ENCODE measurements around the gene UVSSA. TPM values are rescaled to one million over a fixed set of nuclear protein-coding genes. Genes with fewer than 3 reads are reported as not detected.

UVSSA gene
- total RNA-seq, 1 donor from 2014 or later: 33.9 TPM

DNA sequence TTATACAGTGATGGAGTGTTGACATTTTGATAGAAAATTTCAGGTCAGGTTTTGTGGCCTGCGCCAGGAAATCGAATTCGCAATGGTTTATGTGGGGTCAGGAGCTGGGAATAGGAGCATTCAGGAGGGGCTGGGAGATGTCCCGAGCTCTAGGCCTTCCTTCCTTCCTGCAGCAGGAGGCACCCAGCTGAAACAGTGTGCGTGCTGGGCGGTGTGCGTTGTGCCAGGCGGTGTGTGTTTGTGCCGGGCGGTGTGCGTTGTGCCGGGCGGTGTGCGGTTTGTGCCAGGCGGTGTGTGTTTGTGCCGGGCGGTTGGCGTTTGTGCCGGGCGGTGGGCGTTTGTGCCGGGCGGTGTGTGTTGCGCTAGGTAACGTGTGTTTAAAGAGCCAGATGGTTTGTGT is 1.7 kb downstream of the UVSSA start:
- no peak for DNase-seq

DNA sequence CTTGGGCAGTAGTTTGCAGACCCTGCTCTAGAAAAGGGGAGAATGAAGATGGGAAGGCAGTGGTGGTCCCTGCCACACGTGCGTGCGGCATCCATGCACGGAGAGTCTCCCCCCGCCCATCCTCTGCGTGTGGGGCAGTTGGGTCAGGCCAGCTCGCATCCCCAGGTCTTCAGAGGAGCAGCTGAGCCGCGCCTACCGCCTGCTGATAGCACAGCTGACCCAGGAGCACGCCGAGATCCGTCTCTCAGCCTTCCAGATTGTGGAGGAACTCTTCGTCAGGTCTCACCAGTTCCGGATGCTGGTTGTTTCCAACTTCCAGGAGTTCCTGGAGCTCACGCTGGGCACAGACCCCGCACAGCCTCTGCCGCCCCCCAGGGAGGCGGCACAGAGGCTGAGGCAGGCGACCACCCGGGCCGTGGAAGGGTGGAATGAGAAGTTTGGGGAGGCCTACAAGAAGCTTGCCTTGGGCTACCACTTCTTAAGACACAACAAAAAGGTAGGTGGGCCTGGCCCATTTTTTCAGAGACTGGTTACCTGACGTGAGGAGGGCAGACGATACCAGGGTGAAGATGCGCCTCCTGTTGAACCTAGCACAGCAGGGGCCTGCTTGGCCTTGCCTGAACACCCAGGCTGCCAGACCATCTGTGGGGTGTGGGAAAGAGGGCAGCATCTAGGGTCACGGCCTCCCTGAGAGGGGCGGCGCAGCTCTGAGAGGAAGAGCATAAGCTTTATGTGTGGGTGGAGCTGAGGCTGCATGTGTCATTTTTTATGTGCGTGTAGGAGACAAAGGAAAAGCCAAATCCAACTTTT is 2.6 kb downstream of the UVSSA start:
- no peak overlapping the region for H3K4me3 Mint-ChIP-seq (ENCODE audit: unreplicated experiment)
- H3K36me3 Mint-ChIP-seq (ENCODE audit: unreplicated experiment): peaks cover 8% of the 10 kb centered on the region
- H3K27ac Mint-ChIP-seq (ENCODE audit: unreplicated experiment): peak overlapping the region; percentile 71

More for the DNA sequence above, 1.7 kb downstream of the UVSSA start:
- Mint-ChIP-seq H3K4me1 (ENCODE audit: low read depth, unreplicated experiment) (peaks cover 16% of the 10 kb centered on the region), H3K27me3 (ENCODE audit: unreplicated experiment) (peaks cover 12% of the 10 kb centered on the region), H3K27ac (ENCODE audit: unreplicated experiment) (peak overlapping the region; percentile 71), H3K36me3 (ENCODE audit: unreplicated experiment) (peaks cover 8% of the 10 kb centered on the region), H3K4me3 (ENCODE audit: unreplicated experiment) (peak overlapping the region; percentile 86), H3K9me3 (ENCODE audit: unreplicated experiment) (peaks cover 8% of the 10 kb centered on the region)
- TF ChIP-seq, protein P1, sequence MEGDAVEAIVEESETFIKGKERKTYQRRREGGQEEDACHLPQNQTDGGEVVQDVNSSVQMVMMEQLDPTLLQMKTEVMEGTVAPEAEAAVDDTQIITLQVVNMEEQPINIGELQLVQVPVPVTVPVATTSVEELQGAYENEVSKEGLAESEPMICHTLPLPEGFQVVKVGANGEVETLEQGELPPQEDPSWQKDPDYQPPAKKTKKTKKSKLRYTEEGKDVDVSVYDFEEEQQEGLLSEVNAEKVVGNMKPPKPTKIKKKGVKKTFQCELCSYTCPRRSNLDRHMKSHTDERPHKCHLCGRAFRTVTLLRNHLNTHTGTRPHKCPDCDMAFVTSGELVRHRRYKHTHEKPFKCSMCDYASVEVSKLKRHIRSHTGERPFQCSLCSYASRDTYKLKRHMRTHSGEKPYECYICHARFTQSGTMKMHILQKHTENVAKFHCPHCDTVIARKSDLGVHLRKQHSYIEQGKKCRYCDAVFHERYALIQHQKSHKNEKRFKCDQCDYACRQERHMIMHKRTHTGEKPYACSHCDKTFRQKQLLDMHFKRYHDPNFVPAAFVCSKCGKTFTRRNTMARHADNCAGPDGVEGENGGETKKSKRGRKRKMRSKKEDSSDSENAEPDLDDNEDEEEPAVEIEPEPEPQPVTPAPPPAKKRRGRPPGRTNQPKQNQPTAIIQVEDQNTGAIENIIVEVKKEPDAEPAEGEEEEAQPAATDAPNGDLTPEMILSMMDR (IDR thresholded peaks at IDR 0.05; ENCODE audit: partially characterized antibody, unreplicated experiment): no peak

DNA sequence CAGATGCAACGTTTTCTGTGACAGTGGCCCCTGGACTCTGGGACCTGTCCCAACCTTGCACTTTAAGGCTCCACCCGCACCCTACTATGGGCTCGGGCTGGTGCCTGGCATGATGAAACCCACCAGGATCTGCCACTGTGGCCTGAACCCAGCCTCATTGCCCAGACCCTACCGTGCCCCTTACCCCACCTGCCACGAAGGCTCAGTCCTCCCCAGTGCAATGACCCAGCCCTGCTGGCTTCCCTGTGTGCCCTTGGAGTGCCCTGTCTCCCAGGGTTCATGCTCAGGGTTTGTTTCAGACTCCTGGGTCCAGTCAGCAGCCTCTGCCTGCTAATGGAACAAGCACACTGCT is 3.1 kb downstream of the UVSSA start:
- TF ChIP-seq, protein P1 (IDR thresholded peaks at IDR 0.05; ENCODE audit: partially characterized antibody, unreplicated experiment): no peak
- DNase-seq: no peak
- Mint-ChIP-seq H3K4me1 (ENCODE audit: low read depth, unreplicated experiment) (peaks cover 9% of the 10 kb centered on the region), H3K27me3 (ENCODE audit: unreplicated experiment) (peaks cover 12% of the 10 kb centered on the region), H3K36me3 (ENCODE audit: unreplicated experiment) (peaks cover 8% of the 10 kb centered on the region), H3K4me3 (ENCODE audit: unreplicated experiment) (no peak overlapping the region), H3K27ac (ENCODE audit: unreplicated experiment) (no peak overlapping the region), H3K9me3 (ENCODE audit: unreplicated experiment) (peaks cover 5% of the 10 kb centered on the region)

More for the DNA sequence above, 2.6 kb downstream of the UVSSA start:
- peaks cover 7% of the 10 kb centered on the region for H3K9me3 Mint-ChIP-seq (ENCODE audit: unreplicated experiment)
- peaks cover 12% of the 10 kb centered on the region for H3K27me3 Mint-ChIP-seq (ENCODE audit: unreplicated experiment)
- TF ChIP-seq, protein P1 (IDR thresholded peaks at IDR 0.05; ENCODE audit: partially characterized antibody, unreplicated experiment): no peak
- H3K4me1 Mint-ChIP-seq (ENCODE audit: low read depth, unreplicated experiment): peaks cover 14% of the 10 kb centered on the region
- no peak for DNase-seq

DNA sequence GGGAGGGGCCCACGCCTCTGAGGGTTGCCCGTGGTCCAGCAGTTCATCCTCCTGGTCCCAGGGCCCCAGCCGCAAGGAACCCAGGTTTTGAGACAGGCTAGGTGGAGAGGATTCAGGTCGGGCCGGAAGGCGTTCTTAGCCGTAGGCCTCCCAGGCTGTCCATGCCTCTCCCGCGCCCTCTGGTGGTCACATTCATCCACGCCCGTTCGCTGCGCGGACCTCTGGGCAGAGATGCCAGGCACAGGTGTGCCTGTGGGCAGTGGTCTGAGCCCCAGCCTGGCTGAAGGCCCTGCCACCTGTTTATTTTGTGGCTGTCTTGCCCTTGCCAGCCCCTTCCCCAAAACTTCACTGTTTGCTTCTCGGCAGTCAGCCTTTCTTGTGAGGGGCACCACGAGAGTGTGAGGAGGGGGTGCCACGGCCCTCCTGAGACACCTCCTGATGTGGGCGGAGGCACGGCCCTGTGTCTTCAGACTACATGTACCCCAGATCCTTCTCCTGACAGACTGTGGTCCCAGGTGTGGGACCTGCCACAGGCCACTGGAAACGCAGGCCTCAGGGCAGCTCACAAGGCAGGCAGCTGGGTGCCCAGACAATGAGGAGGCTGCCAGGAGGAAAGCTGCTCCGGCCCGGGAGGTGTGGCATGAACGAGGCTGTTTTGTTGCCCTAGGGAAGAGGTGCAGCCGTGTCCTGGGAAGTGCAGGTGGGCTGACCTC is 5.0 kb downstream of the UVSSA start:
- TF ChIP-seq, protein P1 (IDR thresholded peaks at IDR 0.05; ENCODE audit: partially characterized antibody, unreplicated experiment): peak; percentile 96
- peak; percentile 94 for DNase-seq
- peaks cover 8% of the 10 kb centered on the region for H3K27me3 Mint-ChIP-seq (ENCODE audit: unreplicated experiment)
- no peak overlapping the region for H3K4me3 Mint-ChIP-seq (ENCODE audit: unreplicated experiment)
- H3K9me3 Mint-ChIP-seq (ENCODE audit: unreplicated experiment): peaks cover 2% of the 10 kb centered on the region
- peaks cover 8% of the 10 kb centered on the region for H3K36me3 Mint-ChIP-seq (ENCODE audit: unreplicated experiment)
- H3K4me1 Mint-ChIP-seq (ENCODE audit: low read depth, unreplicated experiment): peaks cover 11% of the 10 kb centered on the region
- H3K27ac Mint-ChIP-seq (ENCODE audit: unreplicated experiment): no peak overlapping the region

DNA sequence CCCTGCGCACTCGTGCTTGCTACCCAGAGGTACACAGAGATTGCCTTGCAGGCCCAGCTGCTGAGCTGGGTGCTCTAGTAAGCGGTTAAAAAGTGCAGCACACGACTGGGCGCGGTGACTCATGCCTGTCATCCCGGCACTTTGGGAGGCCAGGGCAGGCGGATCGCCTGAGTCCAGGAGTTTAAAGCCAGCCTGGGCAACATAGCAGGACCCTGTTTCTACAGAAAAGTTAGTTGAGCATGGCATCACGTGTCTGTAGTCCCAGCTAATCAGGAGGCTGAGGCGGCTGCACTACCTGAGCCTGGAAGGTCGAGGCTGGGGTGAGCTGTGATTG is 5.5 kb downstream of the UVSSA start:
- Mint-ChIP-seq H3K9me3 (ENCODE audit: unreplicated experiment) (peaks cover 2% of the 10 kb centered on the region), H3K36me3 (ENCODE audit: unreplicated experiment) (peaks cover 8% of the 10 kb centered on the region), H3K27me3 (ENCODE audit: unreplicated experiment) (peaks cover 8% of the 10 kb centered on the region), H3K4me1 (ENCODE audit: low read depth, unreplicated experiment) (peaks cover 11% of the 10 kb centered on the region), H3K27ac (ENCODE audit: unreplicated experiment) (no peak overlapping the region), H3K4me3 (ENCODE audit: unreplicated experiment) (no peak overlapping the region)
- TF ChIP-seq, protein P1 (IDR thresholded peaks at IDR 0.05; ENCODE audit: partially characterized antibody, unreplicated experiment): no peak
- DNase-seq: no peak

Data from glutamatergic neuron (in vitro differentiated cells).